Bronchial epithelial cell (primary cell): Measurements from ENCODE around the gene SMURF1. TPM values are rescaled to one million over a fixed set of nuclear protein-coding genes. Genes with fewer than 3 reads are reported as not detected.
A peak's percentile ranks its signal among the peaks of the same experiment; 100 is the strongest.

Experiments used
- DNase-seq: peaks from one replicate; pipeline ENCODE4 v3.0.0-alpha.2; 2010; ENCODE audit warnings: low read depth
- FAIRE-seq: peaks from 2 replicates; lab custom pipeline; 2011; peaks lifted over from hg19 to GRCh38; lab: Jason Lieb, UNC
- H3K27me3 ChIP-seq: 2 replicates; pipeline ENCODE4 v1.5.1; 2011; ENCODE audit warnings: low read length; ENCODE audit not compliant: control insufficient read depth, insufficient read depth
- H3K36me3 ChIP-seq: 2 replicates; pipeline ENCODE4 v1.5.1; 2011; ENCODE audit warnings: low read length; ENCODE audit not compliant: control insufficient read depth, insufficient read depth
- H3K4me3 ChIP-seq: 2 replicates; pipeline ENCODE4 v1.5.1; 2011; ENCODE audit warnings: mild to moderate bottlenecking, low read depth, low read length, control low read depth
- CTCF ChIP-seq: IDR thresholded peaks from 2 replicates; pipeline ENCODE4 v1.5.1; 2011; ENCODE audit warnings: mild to moderate bottlenecking, moderate library complexity, low read length, control low read depth, inconsistent platforms; ENCODE audit not compliant: insufficient read depth, severe bottlenecking
- total RNA-seq: library from RNA; depleted of rRNA; stranded (reverse); fragments of >200 nt; gene quantifications from 2 replicates; pipeline ENCODE4 v1.2.1, GENCODE V29; 2014

SMURF1 gene
- total RNA-seq, 1 donor from 2014 or later: 42.4 TPM

GRCh38 chr7:99098824-99099498, 44.9 kb downstream of the SMURF1 start:
- Histone ChIP-seq H3K36me3 (no peaks in the 10 kb centered on the region), H3K27me3 (no peaks in the 10 kb centered on the region), H3K4me3 (no peak overlapping the region)
- no peak for FAIRE-seq
- peak; percentile 48 for DNase-seq
- TF ChIP-seq CTCF: no peak

- TF ChIP-seq CTCF: no peak
- Histone ChIP-seq H3K4me3 (no peak overlapping the region), H3K36me3 (no peaks in the 10 kb centered on the region)
These were observed 45.6 kb downstream of the SMURF1 start for GRCh38 chr7:99098286-99098823.

GRCh38 chr7:99097730-99098129, 46.2 kb downstream of the SMURF1 start:
- FAIRE-seq (no peak), DNase-seq (no peak)
- H3K27me3 ChIP-seq: no peaks in the 10 kb centered on the region
- H3K4me3 ChIP-seq: no peak overlapping the region
- TF ChIP-seq CTCF: no peak
- no peaks in the 10 kb centered on the region for H3K36me3 ChIP-seq

More at GRCh38 chr7:99098286-99098823, 45.6 kb downstream of the SMURF1 start:
- FAIRE-seq (no peak), DNase-seq (no peak)
- no peaks in the 10 kb centered on the region for H3K27me3 ChIP-seq

GRCh38 chr7:99096124-99096887, 47.6 kb downstream of the SMURF1 start:
- FAIRE-seq (no peak), DNase-seq (peak; percentile 76)
- Histone ChIP-seq H3K4me3 (no peak overlapping the region), H3K27me3 (no peaks in the 10 kb centered on the region), H3K36me3 (no peaks in the 10 kb centered on the region)
- TF ChIP-seq CTCF: no peak

- no peak for DNase-seq
- no peaks in the 10 kb centered on the region for H3K27me3 ChIP-seq
- no peak for FAIRE-seq
These were observed 48.2 kb downstream of the SMURF1 start for GRCh38 chr7:99095698-99096097.

More at GRCh38 chr7:99095698-99096097, 48.2 kb downstream of the SMURF1 start:
- Histone ChIP-seq H3K4me3 (no peak overlapping the region), H3K36me3 (no peaks in the 10 kb centered on the region)
- TF ChIP-seq CTCF: no peak
